ENCODE results near the gene DOK4.

DOK4 gene

DNA sequence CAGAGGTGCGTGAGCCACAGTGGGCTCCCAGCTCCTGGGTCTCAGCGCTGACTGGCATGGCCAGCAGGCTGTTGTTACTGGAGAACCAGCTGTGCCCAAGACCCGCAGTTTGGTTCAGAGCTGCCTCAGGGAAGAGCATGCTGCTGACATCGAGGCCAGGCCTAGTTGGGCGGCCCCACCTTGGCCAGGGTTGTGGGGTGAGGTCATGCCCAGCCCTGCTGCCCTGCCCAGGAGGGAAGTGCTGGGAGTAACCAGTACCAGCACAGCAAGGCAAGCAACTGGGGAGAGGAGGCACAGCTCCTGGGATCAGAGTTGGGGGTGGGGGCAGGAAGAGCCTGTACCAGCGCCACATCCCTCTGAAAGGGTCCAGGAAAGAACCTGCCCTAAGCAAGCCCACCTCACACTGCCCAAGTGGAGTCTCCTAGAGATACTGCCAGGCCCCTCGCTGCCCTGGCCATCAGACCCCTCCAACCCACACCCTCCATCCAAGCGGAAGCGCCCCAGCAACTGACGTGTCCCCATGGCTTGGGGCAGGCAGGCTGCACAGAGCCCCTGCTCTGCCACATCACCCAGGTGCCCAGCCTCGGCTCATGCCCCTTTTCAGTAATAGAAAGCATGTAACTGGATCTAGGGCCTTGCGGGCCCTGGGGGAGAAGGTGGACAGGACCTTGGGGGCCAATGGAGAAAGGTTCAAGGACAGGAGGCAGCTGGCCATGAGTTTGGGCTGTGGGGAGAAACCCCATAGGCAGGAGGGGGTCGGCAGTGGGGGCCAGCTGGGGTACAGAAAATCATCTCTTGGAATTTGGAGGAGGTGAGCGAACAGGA, 990 bp downstream of the DOK4 start:
- H3K9me3 ChIP-seq (ENCODE audit: control insufficient read depth, low read length), result no peaks in the 10 kb centered on the region
- H3K4me1 ChIP-seq (ENCODE audit: control insufficient read depth, insufficient read depth, low read length), result peaks cover 15% of the 10 kb centered on the region
- H3K4me3 ChIP-seq (ENCODE audit: insufficient read depth, low read depth, low read length), result peak overlapping the region; percentile 61
- 80 to 82% methylated on average over 14 of the region's 14 CpGs for WGBS, 2 experiments
- H3K27me3 ChIP-seq (ENCODE audit: control insufficient read depth, insufficient read depth, low read length, poor library complexity, severe bottlenecking), result peaks cover 11% of the 10 kb centered on the region
- no peak overlapping the region for H3K27ac ChIP-seq (ENCODE audit: insufficient read depth, low read depth, low read length, poor library complexity, severe bottlenecking)
- no peaks in the 10 kb centered on the region for H3K36me3 ChIP-seq (ENCODE audit: control insufficient read depth, insufficient read depth, low read length)

DNA sequence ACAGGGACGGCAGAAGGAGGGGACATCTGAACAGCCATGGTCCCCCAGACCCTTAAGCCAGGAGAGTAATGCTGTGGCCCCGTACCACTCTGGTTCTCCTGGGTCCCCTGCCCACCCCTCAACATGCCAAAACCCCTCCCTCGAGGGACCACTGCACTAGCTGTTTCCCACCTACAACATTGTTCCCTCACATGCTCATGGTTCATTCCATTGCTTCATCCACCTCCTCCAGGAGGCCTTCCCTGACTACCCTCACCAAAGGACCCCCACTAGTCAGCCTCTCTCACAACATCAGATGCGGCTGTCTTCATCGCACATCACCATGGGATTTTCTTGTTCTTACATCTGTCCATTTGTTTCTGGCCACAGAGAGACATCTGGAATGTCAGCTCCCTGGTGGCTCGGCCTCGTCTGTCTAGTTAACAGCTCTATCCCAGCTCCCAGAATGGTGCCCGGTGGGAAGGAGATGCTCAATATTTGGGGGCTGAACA, 1.7 kb downstream of the DOK4 start:
- no peaks in the 10 kb centered on the region for H3K36me3 ChIP-seq (ENCODE audit: control insufficient read depth, insufficient read depth, low read length)
- H3K4me1 ChIP-seq (ENCODE audit: control insufficient read depth, insufficient read depth, low read length), result peaks cover 22% of the 10 kb centered on the region
- H3K27ac ChIP-seq (ENCODE audit: insufficient read depth, low read depth, low read length, poor library complexity, severe bottlenecking), result no peak overlapping the region
- 88 to 89% methylated on average over 8 of the region's 8 CpGs for WGBS, 2 experiments
- H3K9me3 ChIP-seq (ENCODE audit: control insufficient read depth, low read length), result no peaks in the 10 kb centered on the region
- no peak overlapping the region for H3K4me3 ChIP-seq (ENCODE audit: insufficient read depth, low read depth, low read length)
- H3K27me3 ChIP-seq (ENCODE audit: control insufficient read depth, insufficient read depth, low read length, poor library complexity, severe bottlenecking), result peaks cover 11% of the 10 kb centered on the region

- WGBS, 2 experiments, result 83 to 87% methylated on average over 19 of the region's 19 CpGs
- H3K4me1 ChIP-seq (ENCODE audit: control insufficient read depth, insufficient read depth, low read length), result peaks cover 28% of the 10 kb centered on the region
- H3K4me3 ChIP-seq (ENCODE audit: insufficient read depth, low read depth, low read length), result peak overlapping the region; percentile 3
- no peaks in the 10 kb centered on the region for H3K36me3 ChIP-seq (ENCODE audit: control insufficient read depth, insufficient read depth, low read length)
- H3K27me3 ChIP-seq (ENCODE audit: control insufficient read depth, insufficient read depth, low read length, poor library complexity, severe bottlenecking), result peaks cover 11% of the 10 kb centered on the region
- H3K27ac ChIP-seq (ENCODE audit: insufficient read depth, low read depth, low read length, poor library complexity, severe bottlenecking), result no peak overlapping the region
- H3K9me3 ChIP-seq (ENCODE audit: control insufficient read depth, low read length), result no peaks in the 10 kb centered on the region
Observed at GRCh38 chr16:57483725-57484514, 2.4 kb downstream of the DOK4 start.

GRCh38 chr16:57482845-57483545, 3.3 kb downstream of the DOK4 start:
- Histone ChIP-seq H3K36me3 (ENCODE audit: control insufficient read depth, insufficient read depth, low read length) (no peaks in the 10 kb centered on the region), H3K4me3 (ENCODE audit: insufficient read depth, low read depth, low read length) (no peak overlapping the region), H3K27ac (ENCODE audit: insufficient read depth, low read depth, low read length, poor library complexity, severe bottlenecking) (no peak overlapping the region), H3K9me3 (ENCODE audit: control insufficient read depth, low read length) (no peaks in the 10 kb centered on the region), H3K4me1 (ENCODE audit: control insufficient read depth, insufficient read depth, low read length) (peaks cover 29% of the 10 kb centered on the region), H3K27me3 (ENCODE audit: control insufficient read depth, insufficient read depth, low read length, poor library complexity, severe bottlenecking) (peaks cover 11% of the 10 kb centered on the region)
- 89 to 90% methylated on average over 13 of the region's 14 CpGs for WGBS, 2 experiments

GRCh38 chr16:57481421-57481820, 4.9 kb downstream of the DOK4 start:
- 94 to 96% methylated on average over 4 of the region's 4 CpGs for WGBS, 2 experiments
- H3K4me1 ChIP-seq (ENCODE audit: control insufficient read depth, insufficient read depth, low read length), result peaks cover 38% of the 10 kb centered on the region
- no peak overlapping the region for H3K4me3 ChIP-seq (ENCODE audit: insufficient read depth, low read depth, low read length)
- H3K27me3 ChIP-seq (ENCODE audit: control insufficient read depth, insufficient read depth, low read length, poor library complexity, severe bottlenecking), result peaks cover 11% of the 10 kb centered on the region
- H3K27ac ChIP-seq (ENCODE audit: insufficient read depth, low read depth, low read length, poor library complexity, severe bottlenecking), result no peak overlapping the region
- H3K36me3 ChIP-seq (ENCODE audit: control insufficient read depth, insufficient read depth, low read length), result no peaks in the 10 kb centered on the region
- no peaks in the 10 kb centered on the region for H3K9me3 ChIP-seq (ENCODE audit: control insufficient read depth, low read length)

DNA sequence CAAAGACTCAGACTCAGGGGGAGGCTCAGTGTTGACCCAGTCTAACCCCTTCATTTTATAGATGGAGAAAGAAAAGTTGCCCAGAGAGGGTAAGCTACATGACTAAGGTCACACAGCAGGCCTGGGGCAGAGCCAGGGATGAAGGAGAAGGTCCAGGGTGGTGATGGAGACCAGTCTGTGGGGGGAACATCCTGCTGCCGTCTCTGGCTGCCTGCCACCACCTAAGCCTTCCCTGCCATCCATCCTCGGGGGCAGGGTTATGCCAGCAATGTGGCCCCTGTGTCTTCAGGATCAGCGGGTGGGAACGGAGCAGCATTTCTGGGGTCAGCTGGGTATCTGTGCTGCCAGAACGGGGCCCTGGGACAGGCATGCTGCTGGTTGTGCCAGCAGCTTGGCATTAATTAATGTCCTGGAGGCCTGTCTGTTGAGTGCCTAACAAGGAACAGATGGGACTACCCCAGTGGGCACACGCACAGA, 5.5 kb downstream of the DOK4 start:
- H3K4me3 ChIP-seq (ENCODE audit: insufficient read depth, low read depth, low read length), result no peak overlapping the region
- 89 to 90% methylated on average over 6 of the region's 6 CpGs for WGBS, 2 experiments

DNA sequence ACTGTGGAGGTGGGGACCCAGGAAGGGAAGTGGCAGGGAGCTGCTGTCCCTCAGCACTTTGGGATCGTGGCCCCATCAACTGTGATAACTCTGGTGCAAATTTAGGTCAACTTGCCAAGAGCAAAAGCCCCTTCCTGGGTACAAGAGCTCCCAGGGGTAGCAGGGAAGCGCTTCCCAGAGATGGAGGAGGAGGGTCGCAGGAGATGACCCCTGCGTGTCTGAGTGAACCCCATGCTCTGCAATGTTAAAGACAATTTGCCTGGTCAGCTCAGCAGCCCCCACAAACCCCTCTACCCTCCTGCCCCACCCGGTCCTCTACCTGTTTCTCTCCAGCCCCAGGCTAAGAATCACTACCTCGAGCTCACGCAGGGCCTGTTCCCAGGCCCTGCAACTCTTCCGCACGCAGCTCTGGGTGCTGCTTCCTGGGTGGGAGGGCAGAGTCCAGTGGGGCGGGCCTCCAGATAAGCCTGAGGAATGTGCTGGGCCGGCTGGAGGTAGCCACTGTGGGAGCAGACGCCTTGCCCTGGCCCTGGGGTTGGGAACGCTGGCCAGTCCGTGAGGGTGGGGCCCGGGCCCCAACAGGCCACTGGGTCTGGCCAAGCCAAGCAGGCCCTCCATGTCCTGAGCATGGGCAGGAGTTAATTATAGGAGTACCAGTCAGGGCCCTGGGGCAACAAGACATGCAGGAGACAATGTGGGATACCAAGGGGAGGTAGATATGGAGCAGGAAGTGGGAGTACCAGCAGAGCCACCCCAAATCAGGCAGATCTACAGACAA, 6.1 kb downstream of the DOK4 start:
- H3K9me3 ChIP-seq (ENCODE audit: control insufficient read depth, low read length), result no peaks in the 10 kb centered on the region
- H3K27me3 ChIP-seq (ENCODE audit: control insufficient read depth, insufficient read depth, low read length, poor library complexity, severe bottlenecking), result peaks cover 3% of the 10 kb centered on the region
- no peak overlapping the region for H3K27ac ChIP-seq (ENCODE audit: insufficient read depth, low read depth, low read length, poor library complexity, severe bottlenecking)
- WGBS, 2 experiments, result 51 to 53% methylated on average over 15 of the region's 15 CpGs
- H3K4me1 ChIP-seq (ENCODE audit: control insufficient read depth, insufficient read depth, low read length), result peaks cover 37% of the 10 kb centered on the region
- H3K36me3 ChIP-seq (ENCODE audit: control insufficient read depth, insufficient read depth, low read length), result no peaks in the 10 kb centered on the region
- peak overlapping the region; percentile 26 for H3K4me3 ChIP-seq (ENCODE audit: insufficient read depth, low read depth, low read length)

More for the DNA sequence above, 5.5 kb downstream of the DOK4 start:
- H3K9me3 ChIP-seq (ENCODE audit: control insufficient read depth, low read length), result no peaks in the 10 kb centered on the region
- peaks cover 9% of the 10 kb centered on the region for H3K27me3 ChIP-seq (ENCODE audit: control insufficient read depth, insufficient read depth, low read length, poor library complexity, severe bottlenecking)
- peaks cover 42% of the 10 kb centered on the region for H3K4me1 ChIP-seq (ENCODE audit: control insufficient read depth, insufficient read depth, low read length)
- no peak overlapping the region for H3K27ac ChIP-seq (ENCODE audit: insufficient read depth, low read depth, low read length, poor library complexity, severe bottlenecking)
- no peaks in the 10 kb centered on the region for H3K36me3 ChIP-seq (ENCODE audit: control insufficient read depth, insufficient read depth, low read length)

DNA sequence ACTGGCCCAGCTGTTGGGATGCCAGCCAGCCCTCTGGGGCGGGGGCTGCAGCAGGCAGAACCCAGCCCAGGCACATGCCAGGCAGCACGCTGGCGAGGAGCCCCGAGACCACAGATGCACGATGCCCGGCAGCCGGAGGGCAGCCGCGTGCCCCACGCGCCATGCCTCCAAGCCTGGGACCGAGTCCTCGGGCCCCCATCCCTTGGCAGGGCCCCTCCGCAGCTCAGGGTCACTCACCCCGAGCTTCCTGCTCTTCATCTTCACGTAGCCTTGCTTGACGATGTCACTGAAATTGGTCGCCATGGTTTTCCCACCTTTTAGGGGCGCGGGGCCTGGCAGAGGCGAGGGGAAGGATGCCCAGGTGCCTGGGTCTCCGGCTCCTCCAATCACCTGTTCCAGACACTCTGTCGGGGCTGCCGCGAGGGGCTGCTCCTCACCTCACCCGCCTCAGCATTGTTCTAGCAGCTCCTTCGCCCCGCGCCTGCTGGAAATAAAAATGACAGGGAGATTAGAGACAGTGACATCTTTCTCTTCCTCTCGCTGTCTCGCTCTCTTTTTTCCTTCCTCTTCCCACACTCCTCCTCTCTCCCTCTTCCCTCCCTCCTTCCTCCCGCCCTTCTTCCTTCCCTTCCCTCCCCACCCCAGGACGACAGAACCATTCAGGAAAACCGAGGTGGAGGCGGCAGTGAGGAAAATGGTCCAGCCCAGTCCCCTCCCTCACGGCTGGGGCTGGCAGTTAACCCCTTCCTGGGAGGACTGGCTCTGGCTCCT, 6.9 kb downstream of the DOK4 start:
- no peaks in the 10 kb centered on the region for H3K36me3 ChIP-seq (ENCODE audit: control insufficient read depth, insufficient read depth, low read length)
- H3K27ac ChIP-seq (ENCODE audit: insufficient read depth, low read depth, low read length, poor library complexity, severe bottlenecking), result no peak overlapping the region
- H3K9me3 ChIP-seq (ENCODE audit: control insufficient read depth, low read length), result no peaks in the 10 kb centered on the region
- 10 to 12% methylated on average over 36 of the region's 36 CpGs for WGBS, 2 experiments
- no peaks in the 10 kb centered on the region for H3K27me3 ChIP-seq (ENCODE audit: control insufficient read depth, insufficient read depth, low read length, poor library complexity, severe bottlenecking)
- H3K4me3 ChIP-seq (ENCODE audit: insufficient read depth, low read depth, low read length), result peak overlapping the region; percentile 26
- H3K4me1 ChIP-seq (ENCODE audit: control insufficient read depth, insufficient read depth, low read length), result peaks cover 36% of the 10 kb centered on the region

Data from ectodermal cell (in vitro differentiated cells).